GM12878 (cell line): ENCODE results near the gene UNC45A. TPM values are rescaled to one million over a fixed set of nuclear protein-coding genes. Genes with fewer than 3 reads are reported as not detected.
A peak's percentile ranks its signal among the peaks of the same experiment; 100 is the strongest.

Experiments used
- CBX3 ChIP-seq: fragments of 200-600 bp; sonication (generic); IDR thresholded peaks from 2 replicates; pipeline ENCODE4 v1.6.1; 2016; ENCODE audit warnings: low read depth, borderline replicate concordance
- CREM ChIP-seq: IDR thresholded peaks from 2 replicates; pipeline ENCODE4 v1.6.1; 2014; ENCODE audit warnings: antibody characterized with exemption, low read depth
- CTCF ChIP-seq, 3 experiments: IDR thresholded peaks in 2 of 3; conservative IDR thresholded peaks in 1 of 3; 2 replicates each; pipeline ENCODE4 v1.5.1; 2011; ENCODE audit warnings: low read depth in 3 of 3, low read length in 3 of 3, mild to moderate bottlenecking in 3 of 3, control low read depth in 2 of 3, moderate library complexity in 2 of 3, inconsistent platforms in 1 of 3, mixed read lengths in 1 of 3; ENCODE audit not compliant: control insufficient read depth in 2 of 3, insufficient read depth in 1 of 3; ENCODE audit errors: extremely low read depth in 1 of 3
- ELK1 ChIP-seq: IDR thresholded peaks from 2 replicates; pipeline ENCODE4 v1.6.1; 2012; ENCODE audit warnings: low read depth, low read length, improper control_type of control experiment
- EZH2 ChIP-seq: IDR thresholded peaks from 2 replicates; pipeline ENCODE4 v1.6.1; 2012; ENCODE audit warnings: low read depth, mild to moderate bottlenecking, control low read depth, inconsistent platforms, low read length, borderline replicate concordance; ENCODE audit not compliant: control insufficient read depth
- HSF1 ChIP-seq: fragments of 150-350 bp; IDR thresholded peaks from 2 replicates; pipeline ENCODE4 v1.6.1; 2014; ENCODE audit warnings: mild to moderate bottlenecking, low read depth, low read length
- KLF5 ChIP-seq: fragments of 450-650 bp; IDR thresholded peaks from 2 replicates; pipeline ENCODE4 v1.6.1; 2014; ENCODE audit warnings: mild to moderate bottlenecking; ENCODE audit not compliant: partially characterized antibody
- MAX ChIP-seq: IDR thresholded peaks from 2 replicates; pipeline ENCODE4 v1.6.1; 2012; ENCODE audit warnings: low read depth, low read length, improper control_type of control experiment
- MEF2A ChIP-seq: IDR thresholded peaks from 2 replicates; pipeline ENCODE4 v1.6.1; 2011; ENCODE audit warnings: low read depth, mild to moderate bottlenecking, low read length, moderate library complexity; ENCODE audit not compliant: insufficient read depth
- MTA3 ChIP-seq: IDR thresholded peaks from 2 replicates; pipeline ENCODE4 v1.6.1; 2012; ENCODE audit warnings: low read length, inconsistent platforms, borderline replicate concordance
- PAX8 ChIP-seq: fragments of 450-650 bp; IDR thresholded peaks from 2 replicates; pipeline ENCODE4 v1.6.1; 2017; ENCODE audit warnings: mild to moderate bottlenecking, moderate library complexity
- PRDM15 ChIP-seq: fragments of 450-650 bp; formaldehyde crosslinking; IDR thresholded peaks from 2 replicates; pipeline ENCODE4 v1.4.0; 2020; ENCODE audit warnings: mild to moderate bottlenecking, moderate library complexity
- RELB ChIP-seq: fragments of 450-650 bp; IDR thresholded peaks from 2 replicates; pipeline ENCODE4 v1.6.1; 2017; ENCODE audit warnings: low read depth, mild to moderate bottlenecking, moderate library complexity
- SMARCA5 ChIP-seq: fragments of 450-650 bp; IDR thresholded peaks from 2 replicates; pipeline ENCODE4 v1.6.1; 2017; ENCODE audit warnings: mild to moderate bottlenecking
- TCF7 ChIP-seq: IDR thresholded peaks from 2 replicates; pipeline ENCODE4 v1.6.1; 2014; ENCODE audit warnings: antibody characterized with exemption, borderline replicate concordance
- USF1 ChIP-seq: IDR thresholded peaks from 2 replicates; pipeline ENCODE4 v1.6.1; 2011; ENCODE audit warnings: borderline replicate concordance, low read depth, mild to moderate bottlenecking, moderate library complexity, mixed read lengths, low read length; ENCODE audit not compliant: insufficient read depth; ENCODE audit errors: extremely low read length
- ZSCAN29 ChIP-seq: fragments of 450-650 bp; IDR thresholded peaks from 2 replicates; pipeline ENCODE4 v1.6.1; 2017; ENCODE audit warnings: mild to moderate bottlenecking, moderate library complexity
- polyA plus RNA-seq, 11 experiments: library from polyadenylated mRNA; depleted of rRNA in 4 of 11; unstranded in 6 of 11; stranded (reverse) in 5 of 11; fragments of >200 nt; fragmentation: Nextera tagmentation in 4 of 11; fragmentation: Illumina TruSeq in 1 of 11; extraction: Ambion mirVana in 4 of 11; extraction: Trizol in 1 of 11; gene quantifications; 1 replicate in 1 of 11; 2 replicates in 10 of 11; pipeline versions ENCODE4 v1.2.1 to v1.2.3, GENCODE V29; 2011 to 2016; ENCODE audit warnings: inconsistent platforms in 2 of 11, missing spikeins in 2 of 11, low read depth in 1 of 11
- total RNA-seq, 4 experiments: library from RNA; depleted of rRNA in 3 of 4; stranded (reverse); fragments of >200 nt in 3 of 4; fragmentation: Illumina TruSeq in 1 of 4; extraction: Trizol in 1 of 4; gene quantifications; 2 replicates each; pipeline versions ENCODE4 v1.2.1 to v1.2.3, GENCODE V29; 2013 to 2021

The UNC45A gene
- total and polyA plus RNA-seq, 10 of the 15 experiments (the other 5 are each of a cell fraction or from before 2014, with no cell fraction given), result 10.3 to 57.8 (median 40.5) TPM

GRCh38 chr15:90902040-90902839 lies 32.8 kb upstream of the UNC45A start (continued):
- TF ChIP-seq MTA3 (no peak), CREM (no peak), ELK1 (no peak), PAX8 (no peak), SMARCA5 (peak; percentile 96), KLF5 (peak; percentile 29), MAX (0 out of 2 replicates have a peak, but pooled peaks have one; percentile 60), CBX3 (no peak), TCF7 (no peak), ZSCAN29 (0 out of 2 replicates have a peak, but pooled peaks have one; percentile 33), CTCF (IDR thresholded peaks at IDR 0.05 in 2 of 3, conservative IDR thresholded peaks at IDR 0.05 in 1 of 3; ENCODE audit: control insufficient read depth in 2 of 3, extremely low read depth in 1 of 3, insufficient read depth in 1 of 3, low read depth in 3 of 3, low read length in 3 of 3) (peak; percentile 85 to 89 (median 85)), PRDM15 (CRISPR knock-in tag) (no peak), EZH2 (no peak), HSF1 (no peak), MEF2A (no peak), RELB (no peak), USF1 (no peak)
